HEK293 (cell line): ENCODE data around the gene P2RY2.

Experiments
- HIC1 ChIP-seq: fragments of 450-650 bp; formaldehyde crosslinking; IDR thresholded peaks from 2 replicates; pipeline ENCODE4 v1.5.1; 2016; ENCODE audit warnings: missing biosample characterization, missing genetic modification characterization
- ZBTB48 ChIP-seq: fragments of 450-650 bp; formaldehyde crosslinking; IDR thresholded peaks from 2 replicates; pipeline ENCODE4 v1.5.1; 2016; ENCODE audit warnings: missing biosample characterization, missing genetic modification characterization
- ZNF157 ChIP-seq: fragments of 450-650 bp; formaldehyde crosslinking; IDR thresholded peaks from 2 replicates; pipeline ENCODE4 v1.5.1; 2016; ENCODE audit warnings: missing biosample characterization, missing genetic modification characterization
- ZNF645 ChIP-seq: fragments of 450-650 bp; formaldehyde crosslinking; IDR thresholded peaks from 2 replicates; pipeline ENCODE4; 2016; ENCODE audit warnings: missing biosample characterization, missing genetic modification characterization
- TF ChIP-seq, protein P1 (sequence below): fragments of 450-650 bp; formaldehyde crosslinking; IDR thresholded peaks from 2 replicates; pipeline ENCODE4 v1.5.1; 2016; ENCODE audit warnings: missing biosample characterization, missing genetic modification characterization
- TF ChIP-seq, protein P2 (sequence below): fragments of 450-650 bp; formaldehyde crosslinking; IDR thresholded peaks from 2 replicates; pipeline ENCODE4 v1.5.1; 2016; ENCODE audit warnings: missing biosample characterization, missing genetic modification characterization

GRCh38 chr11:73198677-73199076 is 19.4 kb upstream of the P2RY2 start:
- TF ChIP-seq, protein P1, sequence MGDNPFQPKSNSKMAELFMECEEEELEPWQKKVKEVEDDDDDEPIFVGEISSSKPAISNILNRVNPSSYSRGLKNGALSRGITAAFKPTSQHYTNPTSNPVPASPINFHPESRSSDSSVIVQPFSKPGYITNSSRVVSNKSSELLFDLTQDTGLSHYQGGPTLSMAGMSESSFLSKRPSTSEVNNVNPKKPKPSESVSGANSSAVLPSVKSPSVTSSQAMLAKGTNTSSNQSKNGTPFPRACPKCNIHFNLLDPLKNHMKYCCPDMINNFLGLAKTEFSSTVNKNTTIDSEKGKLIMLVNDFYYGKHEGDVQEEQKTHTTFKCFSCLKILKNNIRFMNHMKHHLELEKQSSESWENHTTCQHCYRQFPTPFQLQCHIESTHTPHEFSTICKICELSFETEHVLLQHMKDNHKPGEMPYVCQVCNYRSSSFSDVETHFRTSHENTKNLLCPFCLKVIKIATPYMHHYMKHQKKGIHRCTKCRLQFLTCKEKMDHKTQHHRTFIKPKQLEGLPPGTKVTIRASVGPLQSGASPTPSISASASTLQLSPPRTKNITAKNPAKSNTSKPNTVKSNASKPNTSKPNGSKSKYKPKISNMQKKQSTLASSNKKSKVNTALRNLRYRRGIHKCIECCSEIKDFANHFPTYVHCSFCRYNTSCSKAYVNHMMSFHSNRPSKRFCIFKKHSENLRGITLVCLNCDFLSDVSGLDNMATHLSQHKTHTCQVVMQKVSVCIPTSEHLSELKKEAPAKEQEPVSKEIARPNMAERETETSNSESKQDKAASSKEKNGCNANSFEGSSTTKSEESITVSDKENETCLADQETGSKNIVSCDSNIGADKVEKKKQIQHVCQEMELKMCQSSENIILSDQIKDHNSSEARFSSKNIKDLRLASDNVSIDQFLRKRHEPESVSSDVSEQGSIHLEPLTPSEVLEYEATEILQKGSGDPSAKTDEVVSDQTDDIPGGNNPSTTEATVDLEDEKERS (tag by site-specific recombination): no peak
- TF ChIP-seq, protein P2, sequence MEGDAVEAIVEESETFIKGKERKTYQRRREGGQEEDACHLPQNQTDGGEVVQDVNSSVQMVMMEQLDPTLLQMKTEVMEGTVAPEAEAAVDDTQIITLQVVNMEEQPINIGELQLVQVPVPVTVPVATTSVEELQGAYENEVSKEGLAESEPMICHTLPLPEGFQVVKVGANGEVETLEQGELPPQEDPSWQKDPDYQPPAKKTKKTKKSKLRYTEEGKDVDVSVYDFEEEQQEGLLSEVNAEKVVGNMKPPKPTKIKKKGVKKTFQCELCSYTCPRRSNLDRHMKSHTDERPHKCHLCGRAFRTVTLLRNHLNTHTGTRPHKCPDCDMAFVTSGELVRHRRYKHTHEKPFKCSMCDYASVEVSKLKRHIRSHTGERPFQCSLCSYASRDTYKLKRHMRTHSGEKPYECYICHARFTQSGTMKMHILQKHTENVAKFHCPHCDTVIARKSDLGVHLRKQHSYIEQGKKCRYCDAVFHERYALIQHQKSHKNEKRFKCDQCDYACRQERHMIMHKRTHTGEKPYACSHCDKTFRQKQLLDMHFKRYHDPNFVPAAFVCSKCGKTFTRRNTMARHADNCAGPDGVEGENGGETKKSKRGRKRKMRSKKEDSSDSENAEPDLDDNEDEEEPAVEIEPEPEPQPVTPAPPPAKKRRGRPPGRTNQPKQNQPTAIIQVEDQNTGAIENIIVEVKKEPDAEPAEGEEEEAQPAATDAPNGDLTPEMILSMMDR (tag by site-specific recombination): no peak
- TF ChIP-seq HIC1 (tag by site-specific recombination) (no peak), ZNF157 (tag by site-specific recombination) (no peak), ZNF645 (tag by site-specific recombination) (no peak), ZBTB48 (tag by site-specific recombination) (no peak)
